K562 (cell line): ENCODE results near the gene BGLAP. TPM values are rescaled to one million over a fixed set of nuclear protein-coding genes. Genes with fewer than 3 reads are reported as not detected.

Experiments
- BCLAF1 ChIP-seq, 2 experiments: fragments of 450-650 bp in 1 of 2; IDR thresholded peaks; 2 replicates each; pipeline ENCODE4 v1.6.1; 2011 to 2017; ENCODE audit warnings: low read depth in 2 of 2, antibody characterized with exemption in 1 of 2, borderline replicate concordance in 1 of 2, low read length in 1 of 2, mild to moderate bottlenecking in 1 of 2, mixed read lengths in 1 of 2; ENCODE audit not compliant: control insufficient read depth in 1 of 2
- CEBPG ChIP-seq, 3 experiments: fragments of 200-800 bp in 1 of 3; sonication (Bioruptor generic) in 1 of 3; sonication (generic) in 1 of 3; formaldehyde crosslinking in 1 of 3; IDR thresholded peaks in 2 of 3; conservative IDR thresholded peaks in 1 of 3; 2 replicates each; pipeline versions ENCODE4 v1.6.1 to v1.8.0; 2016 to 2022; ENCODE audit warnings: missing compliant biosample characterization in 2 of 3, missing genetic modification characterization in 2 of 3, mild to moderate bottlenecking in 1 of 3, missing genetic modification reagents in 1 of 3
- DACH1 ChIP-seq: fragments of 450-650 bp; IDR thresholded peaks from 2 replicates; pipeline ENCODE4 v1.6.1; 2018; ENCODE audit not compliant: partially characterized antibody
- GTF3C2 ChIP-seq: IDR thresholded peaks from 3 replicates; pipeline ENCODE4 v1.6.1; 2011; ENCODE audit warnings: borderline replicate concordance, mild to moderate bottlenecking, moderate library complexity; ENCODE audit not compliant: insufficient read length; ENCODE audit errors: extremely low read depth
- MED1 ChIP-seq: sonication (generic); formaldehyde crosslinking; IDR thresholded peaks from 2 replicates; pipeline ENCODE4 v1.8.1; 2023; ENCODE audit warnings: missing genetic modification reagents, borderline replicate concordance
- MTA1 ChIP-seq: fragments of 450-650 bp; IDR thresholded peaks from 2 replicates; pipeline ENCODE4 v1.6.1; 2017; ENCODE audit warnings: borderline replicate concordance
- NFIC ChIP-seq: fragments of 450-650 bp; IDR thresholded peaks from 2 replicates; pipeline ENCODE4 v1.6.1; 2017; ENCODE audit warnings: mild to moderate bottlenecking, inconsistent platforms
- PRDM10 ChIP-seq: fragments of 450-650 bp; IDR thresholded peaks from 2 replicates; pipeline ENCODE4 v1.6.1; 2018; ENCODE audit not compliant: partially characterized antibody
- SMARCE1 ChIP-seq: fragments of 450-650 bp; IDR thresholded peaks from 2 replicates; pipeline ENCODE4 v1.7.1; 2016; ENCODE audit warnings: mild to moderate bottlenecking
- TAF1 ChIP-seq: IDR thresholded peaks from 2 replicates; pipeline ENCODE4 v1.6.1; 2011; ENCODE audit warnings: mild to moderate bottlenecking, low read length, moderate library complexity; ENCODE audit not compliant: insufficient read depth, control insufficient read depth, severe bottlenecking; ENCODE audit errors: extremely low read depth
- TARDBP ChIP-seq: fragments of 450-650 bp; IDR thresholded peaks from 2 replicates; pipeline ENCODE4 v1.6.1; 2016
- TEAD2 ChIP-seq: fragments of 450-650 bp; IDR thresholded peaks from 2 replicates; pipeline ENCODE4 v1.6.1; 2016; ENCODE audit warnings: missing genetic modification characterization, control low read depth, missing compliant biosample characterization
- ZNF431 ChIP-seq: sonication (generic); formaldehyde crosslinking; IDR thresholded peaks from 2 replicates; pipeline ENCODE4 v1.8.0; 2022; ENCODE audit warnings: mild to moderate bottlenecking, missing genetic modification reagents
- ZNF740 ChIP-seq, 3 experiments: fragments of 200-800 bp in 1 of 3; sonication (Bioruptor generic) in 1 of 3; sonication (generic) in 1 of 3; formaldehyde crosslinking in 1 of 3; IDR thresholded peaks; 2 replicates each; pipeline versions ENCODE4 v1.6.1 to v1.8.0; 2016 to 2022; ENCODE audit warnings: mild to moderate bottlenecking in 2 of 3, missing compliant biosample characterization in 2 of 3, missing genetic modification characterization in 2 of 3, missing genetic modification reagents in 1 of 3
- polyA plus RNA-seq, 8 experiments: library from polyadenylated mRNA; depleted of rRNA in 4 of 8; stranded (reverse) in 5 of 8; unstranded in 3 of 8; fragments of >200 nt; fragmentation: Nextera tagmentation in 2 of 8; fragmentation: Illumina TruSeq in 1 of 8; extraction: Ambion mirVana in 2 of 8; extraction: Trizol in 1 of 8; gene quantifications; 2 replicates each; pipeline versions ENCODE4 v1.2.1 to v1.2.3, GENCODE V29; 2011 to 2014; ENCODE audit warnings: inconsistent platforms in 1 of 8, missing spikeins in 1 of 8
- total RNA-seq, 7 experiments: library from RNA; depleted of rRNA in 6 of 7; stranded (reverse); fragments of >200 nt in 6 of 7; fragmentation: Illumina TruSeq in 2 of 7; extraction: Trizol in 2 of 7; gene quantifications; 2 replicates each; pipeline versions ENCODE4 v1.2.1 to v1.2.3, GENCODE V29; 2011 to 2021; ENCODE audit warnings: low replicate concordance in 1 of 7

BGLAP gene
- total and polyA plus RNA-seq, 9 of the 15 experiments (the other 6 are each of a cell fraction or from before 2014, with no cell fraction given), result 0.15 to 1.4 (median 0.28) TPM; not detected in 3

DNA sequence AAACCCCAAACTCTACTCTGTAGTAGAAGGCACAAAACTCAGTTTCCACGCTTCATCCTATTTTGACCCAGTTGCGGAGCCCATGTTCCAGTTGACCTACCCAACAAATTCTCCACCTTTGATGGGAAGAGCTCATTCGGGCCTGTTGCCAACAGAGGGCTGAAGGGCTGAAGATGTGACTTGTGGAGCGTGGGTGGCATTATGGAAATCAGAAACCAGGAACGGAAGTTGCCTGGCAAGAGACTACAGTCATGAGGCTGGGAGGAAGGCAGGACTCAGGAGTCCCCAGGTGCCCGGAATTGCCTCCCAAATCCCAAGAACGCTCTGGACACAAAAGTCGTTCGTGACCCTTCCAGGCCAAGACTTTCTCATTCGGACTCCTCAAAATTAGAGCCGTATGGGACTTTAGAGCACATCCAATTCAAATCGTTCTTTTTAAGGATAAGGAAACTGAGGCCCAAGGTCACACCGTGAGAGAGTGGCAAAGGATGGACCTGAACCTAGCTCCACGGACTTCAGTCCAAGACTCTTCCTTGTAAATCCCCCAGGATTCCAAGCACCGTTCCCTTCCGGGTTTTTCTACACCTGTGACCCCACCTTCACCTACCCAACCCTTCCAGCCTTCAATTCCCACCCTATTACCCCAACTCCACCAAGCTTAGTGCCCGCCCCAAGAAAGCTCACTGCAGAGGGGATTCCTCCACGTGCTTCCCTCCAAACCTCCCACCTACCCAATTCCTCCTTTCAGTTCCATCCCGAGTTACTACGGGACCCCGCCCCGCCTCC is 39.9 kb downstream of the BGLAP start (continued):
- peak; percentile 40 for TF ChIP-seq PRDM10
- 0 out of 2 replicates have a peak, but pooled peaks have one; percentile 40 for TF ChIP-seq SMARCE1
- TF ChIP-seq NFIC, result peak; percentile 71
- 0 out of 2 replicates have a peak, but pooled peaks have one; percentile 13 for TF ChIP-seq ZNF431 (CRISPR knock-in tag)
- no peak for TF ChIP-seq MED1
- TF ChIP-seq TARDBP, result no peak
- no peak for TF ChIP-seq TEAD2
- no peak for TF ChIP-seq DACH1
- peak; percentile 48; the same call in 1 of the 2 replicates for TF ChIP-seq MTA1
- peak; percentile 2 for TF ChIP-seq TAF1
- 0 out of 4 replicates have a peak, but pooled peaks of 1 of the 2 experiments have one; percentile 47 for TF ChIP-seq BCLAF1 (IDR thresholded peaks at IDR 0.05; ENCODE audit: borderline replicate concordance in 1 of 2, control insufficient read depth in 1 of 2, low read depth in 2 of 2, low read length in 1 of 2)
- TF ChIP-seq ZNF740 (CRISPR knock-in tag; IDR thresholded peaks at IDR 0.05), result no peak
- no peak for TF ChIP-seq ZNF740 (tag; IDR thresholded peaks at IDR 0.05)
- TF ChIP-seq GTF3C2, result no peak
- no peak for TF ChIP-seq CEBPG (CRISPR knock-in tag; IDR thresholded peaks at IDR 0.05)
- TF ChIP-seq CEBPG (tag; conservative IDR thresholded peaks at IDR 0.05 in 1 of 2, IDR thresholded peaks at IDR 0.05 in 1 of 2), result no peak
